GM10266 (cell line): ENCODE measurements around the gene PLCB4.

Source experiments
- DNase-seq: peaks from one replicate; pipeline ENCODE4 v3.0.0; 2012; ENCODE audit errors: extremely low spot score
- CTCF ChIP-seq: IDR thresholded peaks from 2 replicates; pipeline ENCODE4 v1.5.1; 2012; ENCODE audit warnings: mild to moderate bottlenecking, low read depth; ENCODE audit not compliant: control insufficient read depth, insufficient read depth; ENCODE audit errors: missing control alignments

Gene PLCB4

GRCh38 chr20:9359561-9360308 lies 290.8 kb downstream of the PLCB4 start:
- peak; percentile 5 for TF ChIP-seq CTCF
- DNase-seq: no peak

- no peak for TF ChIP-seq CTCF
- DNase-seq: no peak
Measured at GRCh38 chr20:9360431-9360830, 291.5 kb downstream of the PLCB4 start.

GRCh38 chr20:9363673-9364072 lies 294.8 kb downstream of the PLCB4 start:
- no peak for DNase-seq
- TF ChIP-seq CTCF: no peak

- TF ChIP-seq CTCF: no peak
Measured at GRCh38 chr20:9367328-9367727, 298.4 kb downstream of the PLCB4 start.

GRCh38 chr20:9367746-9368145 lies 298.9 kb downstream of the PLCB4 start:
- no peak for TF ChIP-seq CTCF
- DNase-seq: no peak

More at GRCh38 chr20:9367328-9367727, 298.4 kb downstream of the PLCB4 start:
- no peak for DNase-seq

GRCh38 chr20:9368893-9369292 lies 300.0 kb downstream of the PLCB4 start:
- no peak for TF ChIP-seq CTCF
- DNase-seq: no peak

GRCh38 chr20:9369557-9369956 lies 300.7 kb downstream of the PLCB4 start:
- no peak for DNase-seq
- no peak for TF ChIP-seq CTCF
